ENCODE results near the gene USP5.

USP5 gene, protein sequence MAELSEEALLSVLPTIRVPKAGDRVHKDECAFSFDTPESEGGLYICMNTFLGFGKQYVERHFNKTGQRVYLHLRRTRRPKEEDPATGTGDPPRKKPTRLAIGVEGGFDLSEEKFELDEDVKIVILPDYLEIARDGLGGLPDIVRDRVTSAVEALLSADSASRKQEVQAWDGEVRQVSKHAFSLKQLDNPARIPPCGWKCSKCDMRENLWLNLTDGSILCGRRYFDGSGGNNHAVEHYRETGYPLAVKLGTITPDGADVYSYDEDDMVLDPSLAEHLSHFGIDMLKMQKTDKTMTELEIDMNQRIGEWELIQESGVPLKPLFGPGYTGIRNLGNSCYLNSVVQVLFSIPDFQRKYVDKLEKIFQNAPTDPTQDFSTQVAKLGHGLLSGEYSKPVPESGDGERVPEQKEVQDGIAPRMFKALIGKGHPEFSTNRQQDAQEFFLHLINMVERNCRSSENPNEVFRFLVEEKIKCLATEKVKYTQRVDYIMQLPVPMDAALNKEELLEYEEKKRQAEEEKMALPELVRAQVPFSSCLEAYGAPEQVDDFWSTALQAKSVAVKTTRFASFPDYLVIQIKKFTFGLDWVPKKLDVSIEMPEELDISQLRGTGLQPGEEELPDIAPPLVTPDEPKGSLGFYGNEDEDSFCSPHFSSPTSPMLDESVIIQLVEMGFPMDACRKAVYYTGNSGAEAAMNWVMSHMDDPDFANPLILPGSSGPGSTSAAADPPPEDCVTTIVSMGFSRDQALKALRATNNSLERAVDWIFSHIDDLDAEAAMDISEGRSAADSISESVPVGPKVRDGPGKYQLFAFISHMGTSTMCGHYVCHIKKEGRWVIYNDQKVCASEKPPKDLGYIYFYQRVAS

DNA sequence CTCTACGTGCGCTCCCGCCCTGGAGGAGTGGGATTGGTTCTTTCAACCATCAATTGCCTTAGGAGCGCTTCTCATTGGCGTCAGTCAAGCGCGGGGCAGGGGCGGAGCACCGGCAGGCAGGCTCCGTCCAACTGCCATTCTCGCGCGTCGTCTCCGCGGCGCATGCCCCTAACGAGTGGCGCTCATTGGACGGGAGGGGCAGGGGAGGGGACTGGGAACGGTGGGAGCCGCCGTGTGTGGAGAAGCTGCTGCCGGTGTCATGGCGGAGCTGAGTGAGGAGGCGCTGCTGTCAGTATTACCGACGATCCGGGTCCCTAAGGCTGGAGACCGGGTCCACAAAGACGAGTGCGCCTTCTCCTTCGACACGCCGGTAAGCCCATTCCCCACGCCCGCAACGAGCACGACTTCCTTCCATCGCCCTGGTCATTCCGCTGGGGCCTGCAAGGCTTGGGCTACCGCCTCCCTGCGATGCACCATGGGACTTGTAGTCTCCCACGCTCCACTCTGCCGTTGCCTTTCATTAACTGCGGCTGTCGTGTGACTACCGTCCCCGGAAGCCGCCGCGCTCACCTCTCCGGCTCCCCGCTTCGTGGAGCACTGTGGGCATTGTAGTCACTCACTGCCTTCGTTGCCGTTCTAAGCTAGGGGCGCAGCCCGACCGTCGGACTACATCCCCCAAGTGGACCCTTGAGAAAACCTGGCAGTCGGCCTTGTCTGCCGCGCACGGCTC is at the start of gene USP5:
Gene USP5, plus strand, starts transcription at position 230 of the 730 bp plus-strand sequence. Its CDS starts 30 bp downstream, at position 260.
- no peaks in the 10 kb centered on the region for H4K20me1 ChIP-seq (ENCODE audit: insufficient read depth)
- TF ChIP-seq, protein P1, sequence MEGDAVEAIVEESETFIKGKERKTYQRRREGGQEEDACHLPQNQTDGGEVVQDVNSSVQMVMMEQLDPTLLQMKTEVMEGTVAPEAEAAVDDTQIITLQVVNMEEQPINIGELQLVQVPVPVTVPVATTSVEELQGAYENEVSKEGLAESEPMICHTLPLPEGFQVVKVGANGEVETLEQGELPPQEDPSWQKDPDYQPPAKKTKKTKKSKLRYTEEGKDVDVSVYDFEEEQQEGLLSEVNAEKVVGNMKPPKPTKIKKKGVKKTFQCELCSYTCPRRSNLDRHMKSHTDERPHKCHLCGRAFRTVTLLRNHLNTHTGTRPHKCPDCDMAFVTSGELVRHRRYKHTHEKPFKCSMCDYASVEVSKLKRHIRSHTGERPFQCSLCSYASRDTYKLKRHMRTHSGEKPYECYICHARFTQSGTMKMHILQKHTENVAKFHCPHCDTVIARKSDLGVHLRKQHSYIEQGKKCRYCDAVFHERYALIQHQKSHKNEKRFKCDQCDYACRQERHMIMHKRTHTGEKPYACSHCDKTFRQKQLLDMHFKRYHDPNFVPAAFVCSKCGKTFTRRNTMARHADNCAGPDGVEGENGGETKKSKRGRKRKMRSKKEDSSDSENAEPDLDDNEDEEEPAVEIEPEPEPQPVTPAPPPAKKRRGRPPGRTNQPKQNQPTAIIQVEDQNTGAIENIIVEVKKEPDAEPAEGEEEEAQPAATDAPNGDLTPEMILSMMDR (conservative IDR thresholded peaks at IDR 0.05; ENCODE audit: low read depth, low read length) = no peak
- H3K9ac ChIP-seq = peak within 1 kb of the TSS; percentile 69
- H3K27ac ChIP-seq = peak within 1 kb of the TSS; percentile 87
- H3K36me3 ChIP-seq (ENCODE audit: insufficient read depth) = 0 out of 2 replicates have a peak, but pooled peaks cover 2% of the 10 kb centered on the region
- H3K79me2 ChIP-seq (ENCODE audit: insufficient read depth, low read depth) = peaks cover 40% of the 10 kb centered on the region
- H2AFZ ChIP-seq (ENCODE audit: low read depth) = peak within 1 kb of the TSS; percentile 59; the same call in 1 of the 2 replicates
- H3K4me3 ChIP-seq (IDR thresholded peaks at IDR 0.05; ENCODE audit: insufficient read depth, low read depth, low read length) = no peak within 1 kb of the TSS
- no peaks in the 10 kb centered on the region for H3K27me3 ChIP-seq (ENCODE audit: insufficient read depth, low read depth)
- H3K4me1 ChIP-seq (ENCODE audit: low read depth, poor library complexity, severe bottlenecking) = peaks cover 29% of the 10 kb centered on the region
- H3K4me2 ChIP-seq = peak within 1 kb of the TSS; percentile 95

DNA sequence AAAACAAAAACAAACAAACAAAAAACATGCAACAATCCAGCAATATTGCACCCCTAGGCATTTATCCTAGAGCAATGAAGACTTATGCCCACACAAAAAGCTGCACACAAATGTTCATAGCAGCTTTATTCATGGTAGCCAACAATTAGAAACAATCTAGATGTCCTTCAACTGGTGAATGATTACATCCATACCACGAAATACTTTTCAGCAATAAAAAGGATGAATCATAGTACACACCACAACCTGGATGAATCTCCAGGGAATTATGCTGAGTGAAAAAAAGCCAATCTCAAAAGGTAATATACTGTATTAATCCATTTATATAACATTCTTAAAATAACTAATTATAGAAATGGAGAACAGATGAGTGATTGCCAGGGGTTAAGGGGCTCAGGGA is 44.8 kb upstream of the USP5 start:
- no peaks in the 10 kb centered on the region for H4K20me1 ChIP-seq (ENCODE audit: insufficient read depth)
- H3K9ac ChIP-seq = no peak overlapping the region
- H3K4me1 ChIP-seq (ENCODE audit: low read depth, poor library complexity, severe bottlenecking) = no peaks in the 10 kb centered on the region
- TF ChIP-seq, protein P1 (conservative IDR thresholded peaks at IDR 0.05; ENCODE audit: low read depth, low read length) = no peak
- no peak overlapping the region for H3K4me3 ChIP-seq (IDR thresholded peaks at IDR 0.05; ENCODE audit: insufficient read depth, low read depth, low read length)
- no peak overlapping the region for H3K4me2 ChIP-seq
- H3K27ac ChIP-seq = no peak overlapping the region
- no peak overlapping the region for H2AFZ ChIP-seq (ENCODE audit: low read depth)
- H3K36me3 ChIP-seq (ENCODE audit: insufficient read depth) = no peaks in the 10 kb centered on the region
- H3K27me3 ChIP-seq (ENCODE audit: insufficient read depth, low read depth) = no peaks in the 10 kb centered on the region
- H3K79me2 ChIP-seq (ENCODE audit: insufficient read depth, low read depth) = no peaks in the 10 kb centered on the region

DNA sequence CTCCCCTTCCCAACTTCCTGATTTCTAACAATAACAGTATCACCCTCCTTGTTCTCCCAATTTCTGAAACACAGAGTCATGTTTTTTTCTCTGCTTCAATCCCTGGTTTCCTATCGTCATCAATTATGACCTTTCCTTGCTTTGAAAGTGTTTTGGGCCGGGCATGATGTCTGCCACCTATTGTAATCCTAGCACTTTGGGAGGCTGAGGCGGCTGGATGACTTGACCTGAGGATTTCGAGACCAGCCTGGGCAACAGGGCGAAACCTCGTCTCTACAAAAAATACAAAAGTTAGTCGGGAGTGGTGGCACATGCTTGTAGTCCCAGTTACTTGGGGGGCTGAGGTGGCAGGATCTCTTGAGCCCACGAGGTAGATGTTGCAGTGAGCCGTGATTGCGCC is 42.9 kb upstream of the USP5 start:
- H3K27ac ChIP-seq = no peak overlapping the region
- TF ChIP-seq, protein P1 (conservative IDR thresholded peaks at IDR 0.05; ENCODE audit: low read depth, low read length) = no peak
- no peaks in the 10 kb centered on the region for H3K4me1 ChIP-seq (ENCODE audit: low read depth, poor library complexity, severe bottlenecking)
- H4K20me1 ChIP-seq (ENCODE audit: insufficient read depth) = no peaks in the 10 kb centered on the region
- H3K4me3 ChIP-seq (IDR thresholded peaks at IDR 0.05; ENCODE audit: insufficient read depth, low read depth, low read length) = no peak overlapping the region
- no peak overlapping the region for H3K4me2 ChIP-seq
- H3K27me3 ChIP-seq (ENCODE audit: insufficient read depth, low read depth) = no peaks in the 10 kb centered on the region
- no peak overlapping the region for H2AFZ ChIP-seq (ENCODE audit: low read depth)
- no peaks in the 10 kb centered on the region for H3K36me3 ChIP-seq (ENCODE audit: insufficient read depth)
- H3K9ac ChIP-seq = no peak overlapping the region
- H3K79me2 ChIP-seq (ENCODE audit: insufficient read depth, low read depth) = no peaks in the 10 kb centered on the region

DNA sequence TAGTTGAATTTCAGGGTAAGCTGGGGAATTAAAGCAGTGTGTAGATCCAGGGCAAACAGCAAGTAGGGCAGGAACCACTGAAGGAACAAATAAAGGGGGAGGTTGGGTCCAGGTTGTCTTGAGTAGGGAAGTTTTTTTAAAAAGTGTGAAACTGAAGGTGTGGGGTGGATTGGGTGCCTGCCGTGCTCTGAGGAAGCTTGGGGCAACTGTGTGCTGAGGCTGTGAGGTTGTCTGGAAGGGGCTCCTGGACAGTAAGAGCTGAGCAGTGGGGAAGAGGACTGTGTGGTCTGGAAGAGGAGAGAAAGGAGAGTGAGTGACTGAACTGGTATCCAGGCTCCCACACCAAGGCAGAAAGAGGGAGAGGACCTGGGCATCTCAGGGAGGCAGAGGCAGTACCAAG is 41.2 kb upstream of the USP5 start:
- H3K79me2 ChIP-seq (ENCODE audit: insufficient read depth, low read depth) = no peaks in the 10 kb centered on the region
- TF ChIP-seq, protein P1 (conservative IDR thresholded peaks at IDR 0.05; ENCODE audit: low read depth, low read length) = no peak
- H3K27me3 ChIP-seq (ENCODE audit: insufficient read depth, low read depth) = peaks cover 4% of the 10 kb centered on the region; the same call in 1 of the 2 replicates
- H3K4me2 ChIP-seq = no peak overlapping the region
- H3K4me1 ChIP-seq (ENCODE audit: low read depth, poor library complexity, severe bottlenecking) = no peaks in the 10 kb centered on the region
- H3K27ac ChIP-seq = no peak overlapping the region
- H3K4me3 ChIP-seq (IDR thresholded peaks at IDR 0.05; ENCODE audit: insufficient read depth, low read depth, low read length) = no peak overlapping the region
- H2AFZ ChIP-seq (ENCODE audit: low read depth) = no peak overlapping the region
- no peaks in the 10 kb centered on the region for H3K36me3 ChIP-seq (ENCODE audit: insufficient read depth)
- no peaks in the 10 kb centered on the region for H4K20me1 ChIP-seq (ENCODE audit: insufficient read depth)
- H3K9ac ChIP-seq = no peak overlapping the region

All from KMS-11 (cell line).